Activated naive CD4-positive, alpha-beta T cell treated with anti-CD3 and anti-CD28 coated beads for 36 hours (primary cell): ENCODE measurements around the gene TAL2. TPM values are rescaled to one million over a fixed set of nuclear protein-coding genes. Genes with fewer than 3 reads are reported as not detected.

Experiments
- total RNA-seq, 2 experiments: library from RNA; stranded (reverse); gene quantifications; one replicate each; pipeline ENCODE4 v1.2.3, GENCODE V29; 2021

TAL2 gene
- total RNA-seq, 2 experiments from 2014 or later: not detected

Other genes with a start within 250 kb of the TAL2 start
- gene FSD1L, start 214.4 kb upstream of the TAL2 start, total RNA-seq: under 1 TPM; 0.79 to 0.86 TPM
- gene FKTN, start 104.3 kb upstream of the TAL2 start, total RNA-seq: 1 to 10 TPM; 8.0 to 9.6 TPM
- gene TMEM38B, start 32.1 kb downstream of the TAL2 start, total RNA-seq: 10 to 100 TPM; 17.6 TPM